ENCODE results near the gene TRIP4.
"Not testable (repeated sequence)": the region's sequence is repeated elsewhere in the genome, so short reads cannot be mapped to it uniquely, and the experiment has no call there.

TRIP4 gene

GRCh38 chr15:64355944-64356709 lies 31.5 kb upstream of the TRIP4 start, which contains the start of gene CSNK1G1:
Gene CSNK1G1 (minus strand): TSS chr15:64356173. CDS start chr15:64300499, 55,674 bp downstream.
- DNase-seq (ENCODE audit: low read depth in 1 of 2, low spot score in 1 of 2), result peak; percentile 48 to 97
- in situ Hi-C loops (cut with HindIII; ENCODE audit: low pct_unique_long_range_greater_than_20kb, low sequenced_read_pairs), result no loop called here

GRCh38 chr15:64356710-64357040 lies 31.0 kb upstream of the TRIP4 start:
- in situ Hi-C loops (cut with HindIII; ENCODE audit: low pct_unique_long_range_greater_than_20kb, low sequenced_read_pairs), result no loop called here
- no peak for DNase-seq (ENCODE audit: low read depth in 1 of 2, low spot score in 1 of 2)
- TF ChIP-seq JUND (IDR thresholded peaks at IDR 0.05; ENCODE audit: low read depth), result no peak

More at GRCh38 chr15:64355944-64356709, 31.5 kb upstream of the TRIP4 start, which contains the start of gene CSNK1G1:
- no peak for TF ChIP-seq JUND (IDR thresholded peaks at IDR 0.05; ENCODE audit: low read depth)

- no peak for DNase-seq (ENCODE audit: low read depth in 1 of 2, low spot score in 1 of 2)
- in situ Hi-C loops (cut with HindIII; ENCODE audit: low pct_unique_long_range_greater_than_20kb, low sequenced_read_pairs), result no loop called here
- TF ChIP-seq JUND (IDR thresholded peaks at IDR 0.05; ENCODE audit: low read depth), result no peak
Observed at GRCh38 chr15:64361259-64361658, 26.4 kb upstream of the TRIP4 start.

GRCh38 chr15:64369078-64369607 lies 18.5 kb upstream of the TRIP4 start:
- no peak for TF ChIP-seq JUND (IDR thresholded peaks at IDR 0.05; ENCODE audit: low read depth)
- in situ Hi-C loops (cut with HindIII; ENCODE audit: low pct_unique_long_range_greater_than_20kb, low sequenced_read_pairs), result no loop called here
- no peak for DNase-seq (ENCODE audit: low read depth in 1 of 2, low spot score in 1 of 2)

- in situ Hi-C loops (cut with HindIII; ENCODE audit: low pct_unique_long_range_greater_than_20kb, low sequenced_read_pairs); DNase-seq (ENCODE audit: low read depth in 1 of 2, low spot score in 1 of 2): not testable (repeated sequence)
Observed at GRCh38 chr15:64371383-64371782, 16.3 kb upstream of the TRIP4 start.

- in situ Hi-C loops (cut with HindIII; ENCODE audit: low pct_unique_long_range_greater_than_20kb, low sequenced_read_pairs), result no loop called here
- no peak for DNase-seq (ENCODE audit: low read depth in 1 of 2, low spot score in 1 of 2)
- no peak for TF ChIP-seq JUND (IDR thresholded peaks at IDR 0.05; ENCODE audit: low read depth)
Observed at GRCh38 chr15:64373360-64373759, 14.3 kb upstream of the TRIP4 start.

- no peak for DNase-seq (ENCODE audit: low read depth in 1 of 2, low spot score in 1 of 2)
- no peak for TF ChIP-seq JUND (IDR thresholded peaks at IDR 0.05; ENCODE audit: low read depth)
- in situ Hi-C loops (cut with HindIII; ENCODE audit: low pct_unique_long_range_greater_than_20kb, low sequenced_read_pairs), result no loop called here
Observed at GRCh38 chr15:64379216-64379960, 8.2 kb upstream of the TRIP4 start.

GRCh38 chr15:64380130-64380870 lies 7.3 kb upstream of the TRIP4 start:
- DNase-seq (ENCODE audit: low read depth in 1 of 2, low spot score in 1 of 2); in situ Hi-C loops (cut with HindIII; ENCODE audit: low pct_unique_long_range_greater_than_20kb, low sequenced_read_pairs): not testable (repeated sequence)

GRCh38 chr15:64381000-64381751 lies 6.5 kb upstream of the TRIP4 start, which contains the start of gene PCLAF:
Gene PCLAF (minus strand): TSS chr15:64381441. CDS start chr15:64381371, 70 bp downstream.
- TF ChIP-seq JUND (IDR thresholded peaks at IDR 0.05; ENCODE audit: low read depth), result no peak
- peak; percentile 97 to 98 for DNase-seq (ENCODE audit: low read depth in 1 of 2, low spot score in 1 of 2)

GRCh38 chr15:64383760-64384159 lies 3.9 kb upstream of the TRIP4 start:
- no peak for DNase-seq (ENCODE audit: low read depth in 1 of 2, low spot score in 1 of 2)
- in situ Hi-C loops (cut with HindIII; ENCODE audit: low pct_unique_long_range_greater_than_20kb, low sequenced_read_pairs), result no loop called here
- TF ChIP-seq JUND (IDR thresholded peaks at IDR 0.05; ENCODE audit: low read depth), result no peak

More at GRCh38 chr15:64381000-64381751, 6.5 kb upstream of the TRIP4 start, which contains the start of gene PCLAF:
- in situ Hi-C loops (cut with HindIII; ENCODE audit: low pct_unique_long_range_greater_than_20kb, low sequenced_read_pairs), result no loop called here

GRCh38 chr15:64386291-64386690 lies 1.3 kb upstream of the TRIP4 start:
- no peak for TF ChIP-seq JUND (IDR thresholded peaks at IDR 0.05; ENCODE audit: low read depth)
- DNase-seq (ENCODE audit: low read depth in 1 of 2, low spot score in 1 of 2), result no peak
- in situ Hi-C loops (cut with HindIII; ENCODE audit: low pct_unique_long_range_greater_than_20kb, low sequenced_read_pairs), result no loop called here

GRCh38 chr15:64389036-64389435 lies 1.4 kb downstream of the TRIP4 start:
- in situ Hi-C loops (cut with HindIII; ENCODE audit: low pct_unique_long_range_greater_than_20kb, low sequenced_read_pairs), result no loop called here
- no peak for TF ChIP-seq JUND (IDR thresholded peaks at IDR 0.05; ENCODE audit: low read depth)
- DNase-seq (ENCODE audit: low read depth in 1 of 2, low spot score in 1 of 2), result no peak

- DNase-seq (ENCODE audit: low read depth in 1 of 2, low spot score in 1 of 2); in situ Hi-C loops (cut with HindIII; ENCODE audit: low pct_unique_long_range_greater_than_20kb, low sequenced_read_pairs): not testable (repeated sequence)
Observed at GRCh38 chr15:64392471-64392870, 4.8 kb downstream of the TRIP4 start.
